ENCODE data around the gene SLC7A4. TPM values are rescaled to one million over a fixed set of nuclear protein-coding genes. Genes with fewer than 3 reads are reported as not detected.

The SLC7A4 gene
- total RNA-seq, 1 experiment from 2014 or later, result not detected

DNA sequence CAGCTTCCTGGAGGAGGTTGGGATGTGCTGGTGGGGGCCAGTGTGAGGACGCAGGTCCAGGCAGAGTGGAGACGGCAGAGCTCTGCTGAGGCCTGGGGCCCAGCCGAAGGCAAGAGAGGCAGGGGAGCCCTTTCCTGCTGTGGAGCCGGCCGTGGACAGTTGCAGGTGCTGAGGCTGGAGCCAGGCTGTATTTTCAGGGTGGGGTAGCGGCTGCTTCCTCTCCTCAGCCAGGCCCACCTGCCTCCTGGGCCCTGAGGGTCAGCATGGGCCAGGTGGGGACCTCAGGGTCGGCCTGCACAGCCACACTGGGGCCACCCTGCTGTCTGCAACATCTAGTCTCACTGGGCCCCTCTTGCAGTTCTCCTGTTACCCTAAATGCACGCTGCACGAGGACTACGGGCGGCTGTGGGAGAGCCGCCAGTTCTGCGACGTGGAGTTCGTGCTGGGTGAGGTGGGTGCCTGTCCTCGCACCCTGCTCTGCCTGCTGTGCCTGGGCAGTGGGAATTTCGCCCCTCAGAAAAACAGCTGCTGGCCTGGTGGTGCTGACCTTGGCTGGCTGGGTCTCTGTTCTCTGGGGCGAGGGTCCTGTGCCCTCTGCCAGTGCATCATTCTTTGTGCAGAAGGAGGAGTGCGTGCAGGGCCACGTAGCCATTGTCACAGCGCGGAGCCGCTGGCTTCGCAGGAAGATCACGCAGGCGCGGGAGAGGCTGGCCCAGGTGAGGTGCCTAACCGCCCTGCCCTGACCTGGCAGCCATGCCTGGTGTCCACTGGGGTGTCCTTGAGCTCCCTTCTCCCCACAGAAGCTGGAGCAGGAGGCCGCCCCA lies 38.8 kb downstream of the SLC7A4 start:
- TF ChIP-seq EZH2 (IDR thresholded peaks at IDR 0.05; ENCODE audit: borderline replicate concordance, low read depth, low read length, poor library complexity, severe bottlenecking), result no peak
- TF ChIP-seq, protein P1, sequence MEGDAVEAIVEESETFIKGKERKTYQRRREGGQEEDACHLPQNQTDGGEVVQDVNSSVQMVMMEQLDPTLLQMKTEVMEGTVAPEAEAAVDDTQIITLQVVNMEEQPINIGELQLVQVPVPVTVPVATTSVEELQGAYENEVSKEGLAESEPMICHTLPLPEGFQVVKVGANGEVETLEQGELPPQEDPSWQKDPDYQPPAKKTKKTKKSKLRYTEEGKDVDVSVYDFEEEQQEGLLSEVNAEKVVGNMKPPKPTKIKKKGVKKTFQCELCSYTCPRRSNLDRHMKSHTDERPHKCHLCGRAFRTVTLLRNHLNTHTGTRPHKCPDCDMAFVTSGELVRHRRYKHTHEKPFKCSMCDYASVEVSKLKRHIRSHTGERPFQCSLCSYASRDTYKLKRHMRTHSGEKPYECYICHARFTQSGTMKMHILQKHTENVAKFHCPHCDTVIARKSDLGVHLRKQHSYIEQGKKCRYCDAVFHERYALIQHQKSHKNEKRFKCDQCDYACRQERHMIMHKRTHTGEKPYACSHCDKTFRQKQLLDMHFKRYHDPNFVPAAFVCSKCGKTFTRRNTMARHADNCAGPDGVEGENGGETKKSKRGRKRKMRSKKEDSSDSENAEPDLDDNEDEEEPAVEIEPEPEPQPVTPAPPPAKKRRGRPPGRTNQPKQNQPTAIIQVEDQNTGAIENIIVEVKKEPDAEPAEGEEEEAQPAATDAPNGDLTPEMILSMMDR (conservative IDR thresholded peaks at IDR 0.05; ENCODE audit: low read depth, low read length), result no peak
- no peaks in the 10 kb centered on the region for H3K9me3 ChIP-seq (ENCODE audit: low read depth, low read length, poor library complexity, severe bottlenecking)
- ChIA-PET POLR2A (ENCODE audit: low non-redundant PET) (no interaction called here), CTCF (no interaction called here)
- H3K36me3 ChIP-seq (ENCODE audit: insufficient read depth, low read length, poor library complexity, severe bottlenecking), result peaks cover 14% of the 10 kb centered on the region
- intact Hi-C loops (cut with micrococcal nuclease; ENCODE audit: unreplicated experiment), result no loop called here
- no peak overlapping the region for H3K4me3 ChIP-seq (ENCODE audit: low read depth, low read length, poor library complexity, severe bottlenecking)
- no peak overlapping the region for H3K27ac ChIP-seq (ENCODE audit: low read depth, low read length, poor library complexity, severe bottlenecking)
- no peaks in the 10 kb centered on the region for H3K27me3 ChIP-seq (replicated peaks; ENCODE audit: insufficient read depth, low read depth, low read length, poor library complexity)
- no peaks in the 10 kb centered on the region for H3K4me1 ChIP-seq (ENCODE audit: insufficient read depth, low read length, poor library complexity, severe bottlenecking)
- no peak for DNase-seq (ENCODE audit: low spot score)
- BruUV-seq (replicated peaks), result no TSS peak

DNA sequence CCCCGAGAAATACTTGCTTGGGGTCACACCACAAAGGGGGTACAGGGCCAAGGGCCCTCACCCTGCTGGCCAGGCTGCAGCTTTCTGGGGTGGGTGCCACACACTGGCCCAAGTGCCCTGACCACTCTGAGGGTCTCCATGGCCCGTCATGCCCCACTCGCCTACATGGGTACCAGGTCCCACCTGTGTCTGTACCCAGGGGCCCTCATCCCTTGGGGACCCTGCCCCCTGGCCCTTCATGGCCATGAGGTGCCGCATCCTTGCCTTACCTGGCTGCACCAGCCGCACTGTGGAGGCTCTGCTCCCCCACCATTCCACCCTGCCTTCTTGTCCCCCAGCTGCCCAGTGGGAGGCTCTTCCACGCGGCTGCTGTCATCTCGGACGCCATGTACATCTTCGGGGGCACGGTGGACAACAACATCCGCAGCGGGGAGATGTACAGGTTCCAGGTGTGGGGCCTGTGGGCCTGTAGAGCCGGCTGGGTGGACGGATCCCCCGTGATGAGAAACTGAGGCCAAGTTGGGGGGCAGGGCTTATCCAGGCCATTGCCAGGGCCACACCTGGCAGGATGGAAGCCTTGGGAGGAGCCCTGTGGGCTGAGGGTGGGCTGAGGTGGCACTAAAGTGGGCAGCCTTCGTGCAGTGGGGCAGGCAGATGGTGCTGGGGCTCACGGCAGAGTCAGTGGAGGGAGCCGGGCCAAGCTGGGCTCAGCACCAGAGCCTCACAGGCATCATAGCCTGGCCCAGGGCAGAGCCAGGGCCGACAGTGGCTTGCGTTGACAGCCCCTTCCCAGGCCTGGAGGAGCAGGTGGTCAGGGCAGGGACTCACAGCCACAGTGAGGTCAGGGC lies 39.7 kb downstream of the SLC7A4 start:
- Histone ChIP-seq H3K4me3 (ENCODE audit: low read depth, low read length, poor library complexity, severe bottlenecking) (no peak overlapping the region), H3K27me3 (replicated peaks; ENCODE audit: insufficient read depth, low read depth, low read length, poor library complexity) (no peaks in the 10 kb centered on the region), H3K9me3 (ENCODE audit: low read depth, low read length, poor library complexity, severe bottlenecking) (no peaks in the 10 kb centered on the region), H3K27ac (ENCODE audit: low read depth, low read length, poor library complexity, severe bottlenecking) (no peak overlapping the region), H3K4me1 (ENCODE audit: insufficient read depth, low read length, poor library complexity, severe bottlenecking) (no peaks in the 10 kb centered on the region), H3K36me3 (ENCODE audit: insufficient read depth, low read length, poor library complexity, severe bottlenecking) (peaks cover 10% of the 10 kb centered on the region)
- no peak for DNase-seq (ENCODE audit: low spot score)
- intact Hi-C loops (cut with micrococcal nuclease; ENCODE audit: unreplicated experiment), result no loop called here
- no TSS peak for BruUV-seq (replicated peaks)
- TF ChIP-seq, protein P1 (conservative IDR thresholded peaks at IDR 0.05; ENCODE audit: low read depth, low read length), result no peak
- TF ChIP-seq EZH2 (IDR thresholded peaks at IDR 0.05; ENCODE audit: borderline replicate concordance, low read depth, low read length, poor library complexity, severe bottlenecking), result no peak
- ChIA-PET CTCF (no interaction called here), POLR2A (ENCODE audit: low non-redundant PET) (no interaction called here)

DNA sequence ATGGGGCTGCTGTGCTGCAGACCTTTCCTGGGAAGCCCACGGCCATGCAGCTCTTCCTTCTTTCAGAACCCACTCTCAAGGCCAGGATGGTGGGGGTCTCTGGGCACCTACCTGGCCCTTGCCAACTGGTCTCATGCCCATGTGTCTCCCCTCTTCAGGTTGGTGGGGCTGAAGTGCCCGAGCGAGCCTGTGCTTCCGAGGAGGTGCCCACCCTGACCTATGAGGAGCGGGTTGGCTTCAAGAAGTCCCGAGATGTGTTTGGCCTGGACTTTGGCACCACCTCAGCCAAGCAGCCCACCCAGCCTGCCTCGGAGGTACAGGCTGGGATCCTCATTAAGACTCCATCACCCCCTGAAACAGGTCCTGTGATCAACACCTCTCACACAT lies 40.3 kb downstream of the SLC7A4 start:
- no peaks in the 10 kb centered on the region for H3K4me1 ChIP-seq (ENCODE audit: insufficient read depth, low read length, poor library complexity, severe bottlenecking)
- no TSS peak for BruUV-seq (replicated peaks)
- intact Hi-C loops (cut with micrococcal nuclease; ENCODE audit: unreplicated experiment), result no loop called here
- DNase-seq (ENCODE audit: low spot score), result no peak
- H3K36me3 ChIP-seq (ENCODE audit: insufficient read depth, low read length, poor library complexity, severe bottlenecking), result peaks cover 10% of the 10 kb centered on the region
- H3K9me3 ChIP-seq (ENCODE audit: low read depth, low read length, poor library complexity, severe bottlenecking), result no peaks in the 10 kb centered on the region
- ChIA-PET POLR2A (ENCODE audit: low non-redundant PET) (no interaction called here), CTCF (no interaction called here)
- no peaks in the 10 kb centered on the region for H3K27me3 ChIP-seq (replicated peaks; ENCODE audit: insufficient read depth, low read depth, low read length, poor library complexity)
- no peak overlapping the region for H3K4me3 ChIP-seq (ENCODE audit: low read depth, low read length, poor library complexity, severe bottlenecking)
- H3K27ac ChIP-seq (ENCODE audit: low read depth, low read length, poor library complexity, severe bottlenecking), result no peak overlapping the region
- TF ChIP-seq EZH2 (IDR thresholded peaks at IDR 0.05; ENCODE audit: borderline replicate concordance, low read depth, low read length, poor library complexity, severe bottlenecking), result no peak
- TF ChIP-seq, protein P1 (conservative IDR thresholded peaks at IDR 0.05; ENCODE audit: low read depth, low read length), result no peak

All from A673 (cell line).